Activated T-cell treated with anti-CD3 and anti-CD28 coated beads, Interleukin-2, amount 50 U/mL, for 24 hours (primary cell): Measurements from ENCODE around the gene KCTD21.
A peak's percentile ranks its signal among the peaks of the same experiment; 100 is the strongest.

Source experiments
- DNase-seq: peaks from one replicate; pipeline ENCODE4 v3.0.0-alpha.2; 2020
- H3K27ac Mint-ChIP-seq: 2 replicates; pipeline ENCODE4 v1.8.0; 2020; ENCODE audit warnings: mild to moderate bottlenecking, mixed read lengths
- H3K27me3 Mint-ChIP-seq: 2 replicates; pipeline ENCODE4 v1.8.0; 2020; ENCODE audit warnings: mixed read lengths
- H3K36me3 Mint-ChIP-seq: 2 replicates; pipeline ENCODE4 v1.8.0; 2020; ENCODE audit warnings: low read depth, mixed read lengths
- H3K4me1 Mint-ChIP-seq: 2 replicates; pipeline ENCODE4 v1.8.0; 2020; ENCODE audit warnings: low read depth, mixed read lengths
- H3K4me3 Mint-ChIP-seq: 2 replicates; pipeline ENCODE4 v1.8.0; 2020; ENCODE audit warnings: mild to moderate bottlenecking, moderate library complexity, mixed read lengths
- H3K9me3 Mint-ChIP-seq: 2 replicates; pipeline ENCODE4 v1.8.0; 2020; ENCODE audit warnings: mixed read lengths

The KCTD21 gene

GRCh38 chr11:78212586-78213371 is 24.4 kb upstream of the KCTD21 start:
- Mint-ChIP-seq H3K36me3 (peaks cover 67% of the 10 kb centered on the region), H3K27ac (no peak overlapping the region), H3K27me3 (no peaks in the 10 kb centered on the region), H3K4me1 (peaks cover 2% of the 10 kb centered on the region), H3K9me3 (no peaks in the 10 kb centered on the region), H3K4me3 (no peak overlapping the region)
- DNase-seq, result peak; percentile 19

GRCh38 chr11:78211565-78211964 is 23.1 kb upstream of the KCTD21 start:
- Mint-ChIP-seq H3K9me3 (no peaks in the 10 kb centered on the region), H3K4me1 (peaks cover 2% of the 10 kb centered on the region), H3K27ac (no peak overlapping the region), H3K4me3 (no peak overlapping the region), H3K27me3 (no peaks in the 10 kb centered on the region), H3K36me3 (peaks cover 73% of the 10 kb centered on the region)
- no peak for DNase-seq

- Mint-ChIP-seq H3K4me1 (peaks cover 9% of the 10 kb centered on the region), H3K36me3 (peaks cover 72% of the 10 kb centered on the region), H3K27me3 (no peaks in the 10 kb centered on the region), H3K27ac (no peak overlapping the region), H3K4me3 (no peak overlapping the region), H3K9me3 (no peaks in the 10 kb centered on the region)
- no peak for DNase-seq
Measured at GRCh38 chr11:78210000-78210608, 21.7 kb upstream of the KCTD21 start.

GRCh38 chr11:78209478-78209877 is 21.1 kb upstream of the KCTD21 start:
- H3K4me1 Mint-ChIP-seq, result peaks cover 15% of the 10 kb centered on the region
- no peak overlapping the region for H3K4me3 Mint-ChIP-seq
- no peaks in the 10 kb centered on the region for H3K27me3 Mint-ChIP-seq
- H3K9me3 Mint-ChIP-seq, result no peaks in the 10 kb centered on the region
- peak; percentile 22 for DNase-seq
- H3K36me3 Mint-ChIP-seq, result peaks cover 70% of the 10 kb centered on the region
- no peak overlapping the region for H3K27ac Mint-ChIP-seq

- no peaks in the 10 kb centered on the region for H3K27me3 Mint-ChIP-seq
- peaks cover 18% of the 10 kb centered on the region for H3K4me1 Mint-ChIP-seq
- H3K27ac Mint-ChIP-seq, result no peak overlapping the region
- DNase-seq, result no peak
- peaks cover 64% of the 10 kb centered on the region for H3K36me3 Mint-ChIP-seq
- no peaks in the 10 kb centered on the region for H3K9me3 Mint-ChIP-seq
- no peak overlapping the region for H3K4me3 Mint-ChIP-seq
Measured at GRCh38 chr11:78208257-78209165, 20.1 kb upstream of the KCTD21 start.

- Mint-ChIP-seq H3K27ac (no peak overlapping the region), H3K27me3 (no peaks in the 10 kb centered on the region), H3K4me3 (no peak overlapping the region), H3K9me3 (no peaks in the 10 kb centered on the region), H3K36me3 (peaks cover 63% of the 10 kb centered on the region), H3K4me1 (peaks cover 24% of the 10 kb centered on the region)
- DNase-seq, result no peak
Measured at GRCh38 chr11:78207532-78208256, 19.3 kb upstream of the KCTD21 start.

- Mint-ChIP-seq H3K27ac (no peak overlapping the region), H3K4me3 (no peak overlapping the region), H3K9me3 (no peaks in the 10 kb centered on the region), H3K36me3 (peaks cover 48% of the 10 kb centered on the region), H3K4me1 (peaks cover 42% of the 10 kb centered on the region), H3K27me3 (no peaks in the 10 kb centered on the region)
- DNase-seq, result no peak
Measured at GRCh38 chr11:78205691-78206090, 17.3 kb upstream of the KCTD21 start.

- H3K27ac Mint-ChIP-seq, result peak overlapping the region; percentile 20
- peaks cover 47% of the 10 kb centered on the region for H3K36me3 Mint-ChIP-seq
Measured at GRCh38 chr11:78205256-78205655, 16.8 kb upstream of the KCTD21 start.

GRCh38 chr11:78203184-78203583 is 14.8 kb upstream of the KCTD21 start:
- no peak for DNase-seq
- H3K27ac Mint-ChIP-seq, result peak overlapping the region; percentile 90
- H3K27me3 Mint-ChIP-seq, result no peaks in the 10 kb centered on the region
- H3K9me3 Mint-ChIP-seq, result no peaks in the 10 kb centered on the region
- H3K36me3 Mint-ChIP-seq, result peaks cover 38% of the 10 kb centered on the region
- peak overlapping the region; percentile 68 for H3K4me3 Mint-ChIP-seq
- peaks cover 44% of the 10 kb centered on the region for H3K4me1 Mint-ChIP-seq

More at GRCh38 chr11:78205256-78205655, 16.8 kb upstream of the KCTD21 start:
- DNase-seq, result no peak
- Mint-ChIP-seq H3K4me3 (no peak overlapping the region), H3K4me1 (peaks cover 44% of the 10 kb centered on the region), H3K9me3 (no peaks in the 10 kb centered on the region), H3K27me3 (no peaks in the 10 kb centered on the region)

GRCh38 chr11:78202733-78203167 is 14.3 kb upstream of the KCTD21 start:
- peak overlapping the region; percentile 90 for H3K27ac Mint-ChIP-seq
- H3K4me1 Mint-ChIP-seq, result peaks cover 44% of the 10 kb centered on the region
- peak; percentile 58 for DNase-seq
- peaks cover 36% of the 10 kb centered on the region for H3K36me3 Mint-ChIP-seq
- no peaks in the 10 kb centered on the region for H3K27me3 Mint-ChIP-seq
- H3K9me3 Mint-ChIP-seq, result no peaks in the 10 kb centered on the region
- H3K4me3 Mint-ChIP-seq, result peak overlapping the region; percentile 68

- H3K4me3 Mint-ChIP-seq, result no peak overlapping the region
- H3K27me3 Mint-ChIP-seq, result no peaks in the 10 kb centered on the region
- no peaks in the 10 kb centered on the region for H3K9me3 Mint-ChIP-seq
- peaks cover 32% of the 10 kb centered on the region for H3K36me3 Mint-ChIP-seq
- peaks cover 41% of the 10 kb centered on the region for H3K4me1 Mint-ChIP-seq
- peak overlapping the region; percentile 90 for H3K27ac Mint-ChIP-seq
- no peak for DNase-seq
Measured at GRCh38 chr11:78201096-78201818, 12.8 kb upstream of the KCTD21 start.

- H3K4me3 Mint-ChIP-seq, result no peak overlapping the region
- H3K27ac Mint-ChIP-seq, result peak overlapping the region; percentile 0
- DNase-seq, result no peak
- H3K36me3 Mint-ChIP-seq, result peaks cover 33% of the 10 kb centered on the region
- peaks cover 42% of the 10 kb centered on the region for H3K4me1 Mint-ChIP-seq
- no peaks in the 10 kb centered on the region for H3K27me3 Mint-ChIP-seq
- H3K9me3 Mint-ChIP-seq, result no peaks in the 10 kb centered on the region
Measured at GRCh38 chr11:78200553-78200952, 12.1 kb upstream of the KCTD21 start.

- H3K27me3 Mint-ChIP-seq, result no peaks in the 10 kb centered on the region
- H3K9me3 Mint-ChIP-seq, result no peaks in the 10 kb centered on the region
- H3K36me3 Mint-ChIP-seq, result peaks cover 32% of the 10 kb centered on the region
- no peak overlapping the region for H3K27ac Mint-ChIP-seq
- no peak overlapping the region for H3K4me3 Mint-ChIP-seq
- no peak for DNase-seq
- peaks cover 39% of the 10 kb centered on the region for H3K4me1 Mint-ChIP-seq
Measured at GRCh38 chr11:78200061-78200460, 11.6 kb upstream of the KCTD21 start.
